Activated T-helper 1 cell treated with Interleukin-2 at 50 U/mL for 16 hours (primary cell): ENCODE measurements around the gene TRMT112.
A peak's percentile ranks its signal among the peaks of the same experiment; 100 is the strongest.

Experiments used
- DNase-seq: peaks from one replicate; pipeline ENCODE4 v3.0.0-alpha.2; 2020; ENCODE audit warnings: low read depth

Gene TRMT112

DNA sequence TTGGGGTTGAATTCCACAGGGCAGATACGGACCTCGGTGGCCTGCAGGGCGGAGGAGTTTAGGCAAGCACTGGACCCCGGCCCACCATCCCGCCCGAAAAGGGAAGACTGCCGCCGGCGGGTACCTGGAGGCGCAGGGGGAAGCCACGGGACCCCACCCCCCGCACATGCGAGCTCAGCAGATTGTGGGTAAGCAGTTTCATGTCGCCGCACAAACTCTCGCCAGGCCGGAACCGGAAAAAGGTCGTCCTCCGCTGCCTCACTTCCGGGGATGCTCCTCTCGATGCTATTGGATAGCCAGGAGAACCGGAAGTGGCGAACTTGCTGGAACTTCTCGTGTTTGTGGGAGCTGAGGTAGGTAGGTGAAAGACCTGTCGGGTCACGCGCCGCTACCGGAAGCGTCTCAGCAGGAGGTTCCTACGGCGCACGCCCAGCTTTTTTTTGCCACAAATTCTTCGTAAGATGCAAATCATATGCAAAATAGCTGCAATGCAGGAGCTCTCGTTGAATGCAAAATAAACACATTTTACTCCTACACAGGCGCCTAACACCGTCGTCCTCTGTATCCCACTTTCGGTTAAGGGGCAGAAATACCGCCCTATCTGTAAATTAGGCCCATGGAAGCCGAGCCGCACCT lies at the start of gene TRMT112:
Gene TRMT112 (minus strand): TSS at position 235 of the 636 bp plus-strand sequence. CDS start 33 bp downstream, at position 202.
- DNase-seq = peak; percentile 93

DNA sequence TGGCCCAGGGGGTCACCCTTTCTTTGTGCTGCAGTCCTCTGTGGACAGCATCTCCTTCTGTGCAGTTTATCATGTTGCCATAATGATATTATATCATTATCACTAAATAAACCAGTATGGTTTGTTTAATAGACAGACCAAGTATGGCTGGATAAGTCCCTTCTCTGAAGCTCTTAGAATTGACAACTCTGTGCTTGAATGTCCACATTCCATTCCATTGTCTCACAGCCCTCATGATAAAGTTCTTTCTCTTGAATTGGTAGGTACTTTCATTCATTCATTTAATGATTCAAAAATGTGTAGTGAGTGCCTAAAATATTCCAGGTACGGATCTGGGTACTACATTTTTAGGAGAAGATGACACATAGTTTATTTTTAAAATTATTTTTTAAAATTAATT lies 49.4 kb upstream of the TRMT112 start:
- DNase-seq = no peak

DNA sequence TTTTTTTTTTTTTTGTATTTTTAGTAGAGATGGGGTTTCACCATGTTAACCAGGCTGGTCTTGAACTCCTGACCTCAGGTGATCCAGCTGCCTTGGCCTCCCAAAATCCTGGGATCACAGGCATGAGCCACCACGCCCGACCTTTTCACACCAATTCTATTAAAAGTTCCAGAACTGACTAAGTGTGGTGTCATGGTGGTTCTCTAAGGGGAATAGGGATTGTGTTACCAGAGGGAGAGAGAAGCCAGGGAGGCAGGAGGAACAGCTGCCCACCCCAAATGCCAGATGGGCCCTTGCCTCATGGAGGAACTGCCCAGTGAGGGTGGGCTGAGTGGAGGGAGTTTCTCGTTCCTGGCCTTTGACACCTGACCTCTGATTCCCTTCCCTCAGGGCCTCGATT lies 47.6 kb upstream of the TRMT112 start:
- no peak for DNase-seq

DNA sequence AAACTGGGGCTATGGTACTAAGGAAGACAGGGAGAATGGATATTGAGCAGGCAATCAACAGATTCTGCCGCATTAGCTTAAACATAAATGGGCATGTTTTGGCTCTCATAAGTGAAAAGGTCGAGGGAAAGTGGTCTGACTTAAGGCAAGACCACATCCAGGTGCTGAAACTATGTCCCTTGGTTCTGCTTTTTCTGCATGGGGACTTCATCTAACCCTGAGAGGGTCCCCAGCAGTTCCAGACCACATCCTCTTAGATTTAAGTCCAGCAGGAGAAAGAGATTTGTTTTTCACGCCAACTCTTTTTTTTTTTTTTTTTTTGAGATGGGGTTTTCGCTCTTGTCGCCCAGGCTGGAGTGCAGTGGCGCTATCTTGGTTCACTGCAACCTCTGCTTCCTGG lies 47.1 kb upstream of the TRMT112 start:
- no peak for DNase-seq

DNA sequence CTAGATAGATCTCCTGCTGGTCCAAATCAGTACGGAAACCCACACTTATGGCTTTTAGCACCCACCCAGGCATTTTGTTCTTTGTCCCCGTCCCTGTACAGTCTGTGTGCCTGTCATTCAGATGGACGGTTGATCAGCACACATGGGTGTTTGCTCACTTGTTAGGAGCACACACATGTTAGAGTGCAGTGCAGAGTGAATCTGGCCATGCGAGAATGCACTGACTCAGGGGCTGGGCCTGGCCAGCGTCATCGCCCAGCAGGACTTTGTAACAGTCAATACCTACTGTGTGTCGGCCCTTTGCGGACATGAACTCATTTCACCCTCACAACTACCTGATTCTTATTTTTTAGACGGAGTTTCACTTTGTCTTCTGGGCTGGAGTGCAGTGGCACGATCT lies 45.0 kb upstream of the TRMT112 start:
- no peak for DNase-seq

DNA sequence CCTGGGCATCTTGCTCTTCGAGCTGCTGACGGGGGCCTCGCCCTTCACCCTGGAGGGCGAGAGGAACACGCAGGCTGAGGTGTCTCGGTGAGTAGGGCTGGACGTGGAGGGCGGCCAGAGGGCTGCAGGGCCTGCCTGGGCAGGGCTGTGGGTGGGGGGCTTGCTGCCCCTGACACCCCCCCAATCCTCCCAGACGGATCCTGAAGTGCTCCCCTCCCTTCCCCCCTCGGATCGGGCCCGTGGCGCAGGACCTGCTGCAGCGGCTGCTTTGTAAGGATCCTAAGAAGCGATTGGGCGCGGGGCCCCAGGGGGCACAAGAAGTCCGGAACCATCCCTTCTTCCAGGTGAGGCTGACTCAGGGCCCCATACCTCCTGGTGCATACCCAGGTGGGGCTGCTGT lies 44.3 kb upstream of the TRMT112 start:
- DNase-seq = no peak

DNA sequence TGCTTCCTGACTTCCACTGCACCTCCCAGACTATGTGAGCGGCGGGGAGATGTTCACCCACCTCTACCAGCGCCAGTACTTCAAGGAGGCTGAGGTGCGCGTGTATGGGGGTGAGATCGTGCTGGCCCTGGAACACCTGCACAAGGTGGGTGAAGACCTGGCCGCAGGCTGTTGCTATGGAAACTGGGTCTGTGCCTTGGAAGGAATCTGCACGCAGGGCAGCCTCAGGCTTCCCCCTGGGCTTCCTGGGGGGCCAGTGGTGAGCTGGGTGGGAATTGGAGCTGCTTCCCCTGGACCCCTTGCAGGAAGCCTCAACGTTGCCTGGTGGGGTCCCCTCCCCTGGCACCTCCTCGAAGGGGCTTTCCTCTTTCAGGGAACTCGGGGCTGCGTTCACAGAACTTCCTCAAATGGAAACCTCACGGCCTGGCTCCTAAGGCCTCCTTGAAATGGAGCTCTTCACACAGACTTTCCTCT lies 43.1 kb upstream of the TRMT112 start:
- no peak for DNase-seq

DNA sequence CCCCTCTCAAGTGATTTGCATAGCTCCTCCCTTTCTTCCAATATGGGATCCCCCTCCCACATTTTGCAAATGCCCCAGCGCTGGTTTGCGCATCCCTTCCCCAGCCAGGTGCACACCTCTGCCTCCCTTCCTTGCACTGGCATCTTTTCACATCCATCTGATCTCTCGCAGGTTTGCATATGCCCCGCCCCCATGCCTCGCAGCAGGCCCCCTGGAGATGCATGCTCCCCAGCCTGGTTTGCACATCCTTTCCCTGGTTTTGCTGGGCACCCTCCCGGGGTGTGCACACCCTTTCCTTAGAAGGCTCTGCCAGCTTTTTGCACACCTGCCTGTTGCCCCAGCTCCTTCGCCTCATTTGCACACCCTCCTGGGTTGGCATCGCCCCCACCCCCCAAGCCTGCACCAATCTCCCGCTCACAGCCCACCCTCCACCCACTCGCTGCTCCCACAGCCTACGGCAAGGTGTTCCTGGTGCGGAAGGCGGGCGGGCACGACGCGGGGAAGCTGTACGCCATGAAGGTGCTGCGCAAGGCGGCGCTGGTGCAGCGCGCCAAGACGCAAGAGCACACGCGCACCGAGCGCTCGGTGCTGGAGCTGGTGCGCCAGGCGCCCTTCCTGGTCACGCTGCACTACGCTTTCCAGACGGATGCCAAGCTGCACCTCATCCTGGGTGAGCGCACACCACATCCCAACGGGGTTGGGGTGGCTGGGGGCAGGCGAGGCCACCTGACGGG lies 42.5 kb upstream of the TRMT112 start:
- DNase-seq = no peak

DNA sequence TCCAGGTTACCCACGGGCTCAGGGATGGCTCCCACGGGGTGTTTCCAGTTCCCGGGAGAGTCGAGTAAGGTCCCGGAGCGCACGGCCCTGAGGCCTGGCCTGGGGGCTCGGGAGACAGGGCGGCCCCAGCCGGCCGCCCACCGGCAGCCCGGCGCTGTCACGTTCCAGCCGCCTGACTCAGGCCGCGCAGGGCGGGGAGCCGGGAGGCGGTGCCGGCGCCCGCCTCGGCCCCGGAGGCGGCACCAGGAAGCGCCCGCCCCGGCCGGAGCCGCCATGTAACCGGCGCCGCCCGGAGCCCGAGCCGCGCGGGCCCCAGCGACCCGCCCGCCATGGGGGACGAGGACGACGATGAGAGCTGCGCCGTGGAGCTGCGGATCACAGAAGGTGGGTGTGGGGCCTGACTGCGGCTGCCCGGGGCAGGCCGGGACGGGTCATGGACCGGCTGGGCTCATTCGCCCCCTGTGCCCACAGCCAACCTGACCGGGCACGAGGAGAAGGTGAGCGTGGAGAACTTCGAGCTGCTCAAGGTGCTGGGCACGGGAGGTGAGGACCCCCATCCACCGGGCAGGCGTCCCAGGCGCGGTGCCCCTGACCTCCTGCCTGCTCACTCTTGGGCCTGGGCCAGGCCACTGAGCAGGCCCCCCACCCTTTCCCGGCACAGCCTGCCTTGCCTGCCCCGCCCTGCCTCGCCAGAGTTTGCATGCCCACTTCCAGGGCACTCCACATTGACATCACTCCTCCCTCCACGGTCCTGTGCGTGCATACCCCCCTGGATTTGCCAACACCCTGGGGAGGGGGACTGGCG lies 41.8 kb upstream of the TRMT112 start, which contains the start of gene RPS6KA4:
Gene RPS6KA4 (plus strand): TSS at position 256 of the 805 bp plus-strand sequence. CDS start 74 bp downstream, at position 330.
- peak; percentile 40 for DNase-seq

DNA sequence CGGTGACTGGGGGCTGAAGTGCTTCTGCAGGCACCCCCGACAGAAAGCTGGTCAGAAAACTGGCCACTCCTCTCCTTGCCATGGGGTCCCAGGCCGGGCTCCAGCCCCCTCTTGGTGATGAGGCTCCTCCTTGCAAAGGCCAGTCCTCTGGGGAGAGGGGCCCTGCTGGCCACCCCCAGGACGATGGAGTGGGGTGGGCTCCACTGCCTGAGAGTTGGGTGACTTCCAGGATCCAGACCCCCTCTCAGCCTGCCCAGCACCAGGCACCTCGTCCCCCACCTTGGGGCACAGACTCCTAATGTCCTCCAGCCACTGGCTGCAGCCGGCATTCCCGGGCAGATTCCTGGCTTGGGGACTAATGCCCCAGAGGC lies 41.2 kb upstream of the TRMT112 start:
- DNase-seq = no peak

DNA sequence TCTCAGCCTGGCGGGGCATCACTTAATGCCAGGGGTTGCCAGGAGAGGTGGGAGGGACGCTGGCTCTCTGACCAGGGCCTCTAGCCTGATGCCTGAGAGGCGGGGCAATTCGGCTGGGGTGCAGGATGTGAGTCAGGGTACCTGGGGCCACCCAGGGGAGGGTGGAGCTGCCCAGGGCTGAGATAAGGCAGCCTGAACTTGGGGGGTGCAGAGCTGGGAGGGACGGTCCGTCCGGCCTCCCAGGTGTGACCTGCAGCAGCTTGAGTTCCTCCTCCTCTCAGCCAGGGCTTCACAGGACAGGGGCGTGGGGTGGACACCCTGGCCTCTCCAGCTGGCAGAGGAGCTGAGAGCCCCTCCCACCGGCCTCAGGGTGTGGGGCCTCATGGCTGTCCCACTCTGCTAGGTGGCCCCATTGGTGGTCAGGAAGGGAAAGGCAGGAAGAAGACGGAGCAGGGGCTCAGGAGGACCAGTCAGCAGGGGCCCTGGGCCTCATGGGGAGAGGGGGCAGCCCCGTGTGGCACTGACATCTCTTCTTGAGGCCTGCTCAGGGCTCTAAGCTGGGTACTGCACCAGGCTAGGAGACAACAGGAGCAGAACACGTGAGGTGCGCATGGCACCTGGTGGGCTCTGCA lies 40.7 kb upstream of the TRMT112 start:
- DNase-seq = peak; percentile 41

DNA sequence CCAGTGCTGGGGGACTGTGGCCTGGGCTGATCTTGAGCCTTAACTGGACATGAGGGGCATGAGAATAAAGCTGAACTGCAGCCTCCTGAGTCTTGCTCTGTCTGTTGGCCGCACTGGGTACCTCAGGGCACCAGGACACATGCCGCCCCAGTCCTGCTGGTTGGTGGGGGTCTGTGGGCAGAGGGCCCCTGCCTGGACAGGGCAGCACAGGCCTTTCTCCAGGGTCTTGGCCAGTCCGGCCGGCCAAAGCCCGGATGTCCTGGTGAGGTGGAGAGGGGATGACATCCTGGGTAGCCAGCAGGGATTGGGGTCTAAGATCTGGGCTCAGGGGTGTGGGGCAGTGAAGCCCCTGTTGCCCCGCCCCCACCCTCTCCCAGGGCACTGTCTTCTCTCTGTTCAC lies 40.1 kb upstream of the TRMT112 start:
- DNase-seq = no peak

DNA sequence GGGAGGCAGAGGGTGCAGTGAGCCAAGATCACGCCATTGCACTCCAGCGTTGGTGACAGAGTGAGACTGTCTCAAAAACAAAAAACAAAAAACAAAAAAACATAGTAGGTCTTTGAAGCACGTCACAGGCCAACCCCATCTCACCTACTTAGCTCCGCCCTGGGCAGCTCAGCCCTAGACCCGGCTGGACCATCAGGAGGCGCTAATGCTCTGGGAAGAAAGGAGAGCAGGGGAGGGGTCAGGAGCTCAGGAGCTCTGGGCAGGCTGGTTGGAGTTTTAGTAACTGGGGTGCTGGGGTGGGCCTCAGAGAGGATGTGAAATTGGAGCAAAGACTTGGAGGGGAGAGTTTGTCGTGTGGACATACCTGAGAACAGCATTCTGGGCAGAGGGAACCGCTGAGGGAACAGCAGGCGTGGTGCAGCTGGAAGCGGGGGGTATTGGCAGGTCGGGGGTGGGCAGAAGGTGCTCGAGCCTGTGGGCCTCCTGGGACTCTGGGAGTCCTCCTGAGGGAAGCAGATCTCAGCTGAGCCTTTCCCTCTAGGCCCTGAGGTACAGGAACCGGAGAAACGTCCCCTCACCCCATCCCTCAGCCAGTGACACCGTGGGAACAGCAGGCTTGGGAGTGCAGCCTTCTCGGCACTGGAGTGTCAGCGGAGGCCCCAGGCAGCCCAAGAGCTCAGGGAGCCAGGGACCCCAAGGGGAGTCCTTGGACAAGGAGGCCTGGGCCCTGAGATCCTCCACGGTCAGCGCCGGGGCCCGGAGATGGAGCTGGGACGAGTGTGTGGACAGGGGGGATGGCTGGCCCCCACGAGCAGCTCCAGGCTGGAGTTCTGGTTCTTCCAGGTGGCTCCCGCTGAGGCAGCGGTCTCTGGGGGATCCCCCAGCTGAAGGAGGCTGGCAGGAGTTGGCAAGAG lies 39.4 kb upstream of the TRMT112 start:
- no peak for DNase-seq

DNA sequence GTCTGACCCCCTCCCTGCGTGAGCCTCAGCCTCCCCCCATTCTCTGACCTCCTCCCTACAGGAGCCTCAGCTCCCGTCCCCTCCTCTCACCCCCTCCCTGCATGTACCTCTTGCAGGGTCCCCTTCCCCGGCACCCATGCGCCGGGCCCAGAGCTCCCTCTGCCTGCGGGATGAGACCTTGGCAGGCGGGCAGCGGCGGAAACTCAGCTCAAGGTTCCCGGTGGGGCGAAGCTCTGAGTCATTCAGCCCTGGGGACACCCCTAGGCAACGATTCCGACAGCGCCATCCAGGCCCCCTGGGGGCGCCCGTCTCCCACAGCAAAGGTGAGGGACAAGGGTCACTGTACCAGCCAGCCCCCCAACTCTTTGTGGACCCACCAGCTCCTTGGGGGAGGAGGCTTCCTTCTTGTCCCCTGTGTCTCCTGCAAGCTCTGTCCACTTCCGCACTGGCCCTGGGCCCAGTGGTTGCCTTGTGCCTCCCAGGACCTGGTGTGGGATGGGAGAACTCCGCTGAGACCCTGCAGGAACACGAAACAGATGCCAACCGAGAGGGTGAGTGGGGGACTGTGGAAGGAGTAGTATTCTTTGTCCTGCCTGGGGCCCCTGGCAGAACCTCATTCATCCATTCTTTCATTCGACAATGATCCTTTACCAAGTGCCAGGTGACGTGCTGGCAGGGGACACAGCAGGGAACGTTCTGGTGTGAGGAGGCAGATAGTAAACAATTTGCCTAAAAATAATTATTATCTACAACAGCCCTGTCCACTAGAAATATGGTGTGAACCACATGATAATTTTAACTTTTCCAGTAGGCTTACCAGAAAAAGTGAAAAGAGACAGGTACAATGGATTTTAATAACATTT lies 38.0 kb upstream of the TRMT112 start:
- DNase-seq = no peak

DNA sequence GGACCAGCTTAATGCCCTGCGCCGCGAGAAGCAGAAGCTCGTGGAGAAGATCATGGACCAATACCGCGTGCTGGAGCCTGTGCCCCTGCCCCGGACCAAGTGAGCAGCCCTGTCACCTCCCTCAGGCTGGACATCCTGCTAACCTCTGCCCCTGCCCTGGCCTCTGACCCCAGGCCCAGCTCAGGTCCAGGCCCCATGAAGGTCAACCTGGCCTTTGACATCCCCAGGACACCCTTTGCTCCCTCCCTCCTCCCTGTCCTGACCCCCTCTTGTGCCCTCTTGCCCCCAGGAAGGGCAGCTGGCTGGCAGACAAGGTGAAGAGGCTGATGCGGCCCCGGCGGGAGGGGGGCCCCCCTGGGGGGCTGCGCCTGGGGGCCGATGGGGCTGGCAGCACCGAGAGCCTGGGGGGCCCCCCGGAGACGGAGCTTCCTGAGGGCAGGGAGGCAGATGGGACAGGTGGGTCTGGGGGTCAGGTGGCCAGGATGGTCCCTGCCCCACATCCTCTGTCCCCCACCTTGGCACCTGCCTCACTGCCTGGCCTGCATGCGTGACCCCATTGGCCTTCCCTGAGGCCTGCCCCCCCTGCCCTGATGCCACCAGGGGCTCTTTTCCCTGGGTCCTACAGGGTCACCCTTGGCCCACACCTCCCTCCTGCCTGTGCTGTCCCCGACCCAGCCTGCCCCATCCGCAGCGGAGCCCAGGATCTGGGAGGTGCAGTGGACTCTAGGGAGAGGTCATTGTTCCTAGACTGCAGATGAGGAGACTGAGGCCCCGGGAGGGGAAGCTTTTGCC lies 36.6 kb upstream of the TRMT112 start:
- DNase-seq = no peak

DNA sequence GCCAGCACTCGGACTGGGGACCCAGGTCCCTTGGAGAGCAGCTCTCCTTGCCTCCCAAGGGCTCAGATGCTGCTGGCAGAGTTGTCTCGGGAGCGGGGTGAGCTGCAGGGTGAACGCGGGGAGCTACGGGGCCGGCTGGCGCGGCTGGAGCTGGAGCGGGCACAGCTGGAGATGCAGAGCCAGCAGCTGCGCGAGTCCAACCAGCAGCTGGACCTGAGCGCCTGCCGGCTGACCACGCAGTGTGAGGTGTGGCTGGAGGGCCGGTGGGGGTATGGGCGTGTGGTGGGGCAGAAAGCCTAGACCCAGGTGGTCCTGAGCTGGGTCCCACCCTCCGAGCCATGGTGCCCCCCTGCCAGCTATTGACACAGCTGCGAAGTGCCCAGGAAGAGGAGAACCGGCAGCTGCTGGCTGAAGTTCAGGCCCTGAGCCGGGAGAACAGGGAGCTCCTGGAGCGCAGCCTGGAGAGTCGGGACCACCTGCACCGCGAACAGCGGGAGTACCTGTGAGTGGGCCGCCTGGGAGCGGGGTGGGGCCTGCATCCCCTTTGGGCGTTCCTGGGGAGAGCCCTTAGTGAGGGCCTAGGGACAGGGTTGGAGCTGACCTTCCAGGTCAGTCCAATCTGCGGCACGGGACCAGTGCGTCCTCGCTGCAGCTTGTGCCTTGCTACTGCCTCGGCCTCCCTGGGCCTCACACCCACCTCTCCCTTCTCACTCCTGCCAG lies 35.8 kb upstream of the TRMT112 start:
- DNase-seq = no peak

DNA sequence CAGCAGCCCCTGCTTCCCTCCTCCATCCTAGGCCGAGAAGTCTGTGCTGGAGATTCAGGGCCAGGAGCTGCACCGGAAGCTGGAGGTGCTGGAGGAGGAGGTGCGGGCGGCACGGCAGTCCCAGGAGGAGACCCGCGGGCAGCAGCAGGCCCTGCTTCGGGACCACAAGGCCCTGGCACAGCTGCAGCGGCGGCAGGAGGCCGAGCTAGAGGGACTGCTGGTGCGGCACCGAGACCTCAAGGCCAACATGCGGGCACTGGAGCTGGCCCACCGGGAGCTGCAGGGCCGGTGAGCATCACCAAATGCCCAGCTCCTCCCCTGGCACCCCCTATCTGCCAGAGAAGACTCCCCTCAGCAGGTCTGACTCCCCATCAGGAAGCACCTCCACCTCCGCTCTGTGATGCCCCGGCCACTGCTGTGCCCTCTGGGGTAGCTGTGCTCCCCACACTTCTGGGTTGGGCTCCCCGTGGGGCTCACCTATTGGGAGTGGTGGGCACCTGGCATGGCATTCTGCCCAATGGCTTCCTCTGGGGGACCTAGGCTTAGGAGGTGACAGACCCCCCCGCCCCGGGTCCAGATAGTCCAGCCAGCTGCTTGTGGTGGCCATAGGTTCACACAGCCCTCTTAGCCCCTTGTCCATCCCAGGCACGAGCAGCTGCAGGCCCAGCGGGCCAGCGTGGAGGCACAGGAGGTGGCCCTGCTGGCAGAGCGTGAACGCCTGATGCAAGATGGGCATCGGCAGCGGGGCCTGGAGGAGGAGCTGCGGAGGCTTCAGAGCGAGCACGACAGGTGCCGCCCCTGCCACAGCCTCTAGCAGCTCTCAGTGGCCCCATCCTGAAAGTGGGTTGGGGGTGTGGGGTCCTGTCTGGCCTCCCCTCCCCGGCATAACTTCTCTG lies 35.0 kb upstream of the TRMT112 start:
- DNase-seq = no peak
